Astrocyte of the cerebellum (primary cell): ENCODE results near the gene RPRML.

ENCODE experiments used
- DNase-seq: peaks from one replicate; pipeline ENCODE4 v3.0.0-alpha.2; 2011; ENCODE audit warnings: low read depth
- H3K4me3 ChIP-seq: 2 replicates; pipeline ENCODE4 v1.5.1; 2011; ENCODE audit warnings: mild to moderate bottlenecking, low read depth, low read length, moderate library complexity
- CTCF ChIP-seq: IDR thresholded peaks from 2 replicates; pipeline ENCODE4 v1.5.1; 2012; ENCODE audit warnings: low read length, low read depth, moderate library complexity, mild to moderate bottlenecking; ENCODE audit errors: missing control alignments
- in situ Hi-C: cut with HindIII; loops from 2 replicates; pipeline ENCODE4 v1.10.0; 2017; ENCODE audit warnings: low sequenced_read_pairs

The RPRML gene

GRCh38 chr17:46935658-46936266 lies 43.3 kb downstream of the RPRML start:
- DNase-seq: no peak
- in situ Hi-C loops: no loop called here
- TF ChIP-seq CTCF: no peak
- H3K4me3 ChIP-seq: no peak overlapping the region

GRCh38 chr17:46931596-46931995 lies 47.5 kb downstream of the RPRML start:
- no peak for DNase-seq
- H3K4me3 ChIP-seq: no peak overlapping the region
- in situ Hi-C loops: no loop called here
- TF ChIP-seq CTCF: no peak

- H3K4me3 ChIP-seq: no peak overlapping the region
- in situ Hi-C loops: no loop called here
- no peak for DNase-seq
- no peak for TF ChIP-seq CTCF
Observed at GRCh38 chr17:46930051-46930450, 49.0 kb downstream of the RPRML start.

GRCh38 chr17:46929413-46929812 lies 49.6 kb downstream of the RPRML start:
- DNase-seq: no peak
- TF ChIP-seq CTCF: no peak
- no peak overlapping the region for H3K4me3 ChIP-seq
- in situ Hi-C loops: no loop called here

- TF ChIP-seq CTCF: no peak
- in situ Hi-C loops: no loop called here
- H3K4me3 ChIP-seq: no peak overlapping the region
- DNase-seq: no peak
Observed at GRCh38 chr17:46928467-46929261, 50.4 kb downstream of the RPRML start.
